HG03064 (cell line): ENCODE results near the gene DUSP22.

ENCODE experiments used
- ATAC-seq: cut with Tn5 transposase; IDR thresholded peaks from one replicate; pipeline ENCODE4 v1.9.1; 2021; ENCODE audit warnings: low read depth; ENCODE audit not compliant: unreplicated experiment

DUSP22 gene

GRCh38 chr6:308307-308706 is 16.0 kb downstream of the DUSP22 start:
- ATAC-seq, result no peak

GRCh38 chr6:308768-309167 is 16.5 kb downstream of the DUSP22 start:
- ATAC-seq, result no peak

- no peak for ATAC-seq
These were observed 17.7 kb downstream of the DUSP22 start for GRCh38 chr6:309947-310346.

GRCh38 chr6:310671-311070 is 18.4 kb downstream of the DUSP22 start:
- ATAC-seq, result no peak

GRCh38 chr6:311679-312220 is 19.5 kb downstream of the DUSP22 start:
- no peak for ATAC-seq

GRCh38 chr6:313087-313486 is 20.8 kb downstream of the DUSP22 start:
- ATAC-seq, result no peak

GRCh38 chr6:313917-314316 is 21.6 kb downstream of the DUSP22 start:
- ATAC-seq, result no peak

- ATAC-seq, result no peak
These were observed 22.1 kb downstream of the DUSP22 start for GRCh38 chr6:314377-314776.

- ATAC-seq, result no peak
These were observed 22.9 kb downstream of the DUSP22 start for GRCh38 chr6:315226-315625.

GRCh38 chr6:315921-316752 is 23.9 kb downstream of the DUSP22 start:
- ATAC-seq, result no peak

- peak; percentile 27 for ATAC-seq
These were observed 24.4 kb downstream of the DUSP22 start for GRCh38 chr6:316753-317038.

- no peak for ATAC-seq
These were observed 24.8 kb downstream of the DUSP22 start for GRCh38 chr6:317060-317447.

- peak; percentile 25 for ATAC-seq
These were observed 25.3 kb downstream of the DUSP22 start for GRCh38 chr6:317448-318144.

- no peak for ATAC-seq
These were observed 26.1 kb downstream of the DUSP22 start for GRCh38 chr6:318243-318890.

GRCh38 chr6:319177-320131 is 27.2 kb downstream of the DUSP22 start:
- ATAC-seq, result peak; percentile 32

GRCh38 chr6:320351-321157 is 28.3 kb downstream of the DUSP22 start:
- ATAC-seq, result no peak

GRCh38 chr6:321158-321438 is 28.8 kb downstream of the DUSP22 start:
- no peak for ATAC-seq

- no peak for ATAC-seq
These were observed 29.4 kb downstream of the DUSP22 start for GRCh38 chr6:321536-322258.

GRCh38 chr6:322259-322930 is 30.1 kb downstream of the DUSP22 start:
- no peak for ATAC-seq
